ENCODE data around the gene OR7G1.
"Not testable (repeated sequence)": the region's sequence is repeated elsewhere in the genome, so short reads cannot be mapped to it uniquely, and the experiment has no call there.

DNA sequence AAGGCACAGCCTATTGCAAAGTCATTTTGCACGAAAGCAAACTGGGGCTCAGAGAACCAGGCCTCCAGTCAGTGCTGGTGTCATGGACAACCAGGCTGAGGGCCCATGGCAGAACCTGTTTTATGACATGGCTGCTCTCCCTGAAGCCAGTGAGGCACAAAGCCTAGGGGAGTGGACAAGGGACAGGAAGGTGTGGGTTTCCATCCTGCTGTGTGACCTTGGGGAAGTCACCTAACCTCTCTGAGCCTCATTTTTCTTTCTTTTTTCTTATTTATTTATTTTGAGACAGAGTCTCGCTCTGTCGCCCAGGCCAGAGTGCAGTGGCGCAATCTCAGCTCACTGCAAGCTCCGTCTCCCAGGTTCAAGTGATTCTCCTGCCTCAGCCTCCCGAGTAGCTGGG is 43.8 kb downstream of the OR7G1 start:
- TF ChIP-seq, protein P1, sequence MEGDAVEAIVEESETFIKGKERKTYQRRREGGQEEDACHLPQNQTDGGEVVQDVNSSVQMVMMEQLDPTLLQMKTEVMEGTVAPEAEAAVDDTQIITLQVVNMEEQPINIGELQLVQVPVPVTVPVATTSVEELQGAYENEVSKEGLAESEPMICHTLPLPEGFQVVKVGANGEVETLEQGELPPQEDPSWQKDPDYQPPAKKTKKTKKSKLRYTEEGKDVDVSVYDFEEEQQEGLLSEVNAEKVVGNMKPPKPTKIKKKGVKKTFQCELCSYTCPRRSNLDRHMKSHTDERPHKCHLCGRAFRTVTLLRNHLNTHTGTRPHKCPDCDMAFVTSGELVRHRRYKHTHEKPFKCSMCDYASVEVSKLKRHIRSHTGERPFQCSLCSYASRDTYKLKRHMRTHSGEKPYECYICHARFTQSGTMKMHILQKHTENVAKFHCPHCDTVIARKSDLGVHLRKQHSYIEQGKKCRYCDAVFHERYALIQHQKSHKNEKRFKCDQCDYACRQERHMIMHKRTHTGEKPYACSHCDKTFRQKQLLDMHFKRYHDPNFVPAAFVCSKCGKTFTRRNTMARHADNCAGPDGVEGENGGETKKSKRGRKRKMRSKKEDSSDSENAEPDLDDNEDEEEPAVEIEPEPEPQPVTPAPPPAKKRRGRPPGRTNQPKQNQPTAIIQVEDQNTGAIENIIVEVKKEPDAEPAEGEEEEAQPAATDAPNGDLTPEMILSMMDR (IDR thresholded peaks at IDR 0.05), result not testable (repeated sequence)
- TF ChIP-seq POLR2A (IDR thresholded peaks at IDR 0.05; ENCODE audit: low read length); PHF8 (IDR thresholded peaks at IDR 0.05; ENCODE audit: borderline replicate concordance, low read depth); CEBPB (IDR thresholded peaks at IDR 0.05); JUN (IDR thresholded peaks at IDR 0.05); CBX8 (IDR thresholded peaks at IDR 0.05); RFX5 (IDR thresholded peaks at IDR 0.05); POLR2AphosphoS2 (conservative IDR thresholded peaks at IDR 0.05; ENCODE audit: low read length): not testable (repeated sequence)
- TF ChIP-seq, protein P2, sequence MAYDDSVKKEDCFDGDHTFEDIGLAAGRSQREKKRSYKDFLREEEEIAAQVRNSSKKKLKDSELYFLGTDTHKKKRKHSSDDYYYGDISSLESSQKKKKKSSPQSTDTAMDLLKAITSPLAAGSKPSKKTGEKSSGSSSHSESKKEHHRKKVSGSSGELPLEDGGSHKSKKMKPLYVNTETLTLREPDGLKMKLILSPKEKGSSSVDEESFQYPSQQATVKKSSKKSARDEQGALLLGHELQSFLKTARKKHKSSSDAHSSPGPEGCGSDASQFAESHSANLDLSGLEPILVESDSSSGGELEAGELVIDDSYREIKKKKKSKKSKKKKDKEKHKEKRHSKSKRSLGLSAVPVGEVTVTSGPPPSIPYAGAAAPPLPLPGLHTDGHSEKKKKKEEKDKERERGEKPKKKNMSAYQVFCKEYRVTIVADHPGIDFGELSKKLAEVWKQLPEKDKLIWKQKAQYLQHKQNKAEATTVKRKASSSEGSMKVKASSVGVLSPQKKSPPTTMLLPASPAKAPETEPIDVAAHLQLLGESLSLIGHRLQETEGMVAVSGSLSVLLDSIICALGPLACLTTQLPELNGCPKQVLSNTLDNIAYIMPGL (CRISPR knock-in tag; IDR thresholded peaks at IDR 0.05; ENCODE audit: borderline replicate concordance), result not testable (repeated sequence)

All from A549 (cell line).